ENCODE results near the gene ITSN2.

The ITSN2 gene

GRCh38 chr2:24262421-24262970, 97.8 kb downstream of the ITSN2 start:
- no peak for DNase-seq

GRCh38 chr2:24261441-24261840, 98.9 kb downstream of the ITSN2 start:
- no peak for DNase-seq

GRCh38 chr2:24259316-24259715, 101.0 kb downstream of the ITSN2 start:
- DNase-seq = no peak

DNA sequence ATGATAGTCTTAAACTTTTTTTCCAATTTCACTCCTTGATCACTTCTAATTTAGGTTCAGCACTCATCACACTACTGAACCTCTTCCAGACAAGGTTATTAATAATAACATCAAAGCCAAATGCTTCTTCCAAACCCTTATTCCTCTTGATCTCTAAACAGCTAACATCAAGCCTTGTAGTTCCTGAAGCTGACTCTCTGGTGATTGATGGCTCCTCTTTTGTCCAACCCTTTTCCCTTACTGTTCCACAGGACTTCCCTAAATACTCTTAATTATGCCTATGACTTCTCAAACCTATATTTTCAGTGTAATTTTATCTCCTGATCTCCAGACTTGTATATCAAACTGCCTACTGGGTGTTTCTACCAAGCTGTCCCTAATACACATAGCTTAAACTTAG, 101.6 kb downstream of the ITSN2 start:
- DNase-seq = no peak

DNA sequence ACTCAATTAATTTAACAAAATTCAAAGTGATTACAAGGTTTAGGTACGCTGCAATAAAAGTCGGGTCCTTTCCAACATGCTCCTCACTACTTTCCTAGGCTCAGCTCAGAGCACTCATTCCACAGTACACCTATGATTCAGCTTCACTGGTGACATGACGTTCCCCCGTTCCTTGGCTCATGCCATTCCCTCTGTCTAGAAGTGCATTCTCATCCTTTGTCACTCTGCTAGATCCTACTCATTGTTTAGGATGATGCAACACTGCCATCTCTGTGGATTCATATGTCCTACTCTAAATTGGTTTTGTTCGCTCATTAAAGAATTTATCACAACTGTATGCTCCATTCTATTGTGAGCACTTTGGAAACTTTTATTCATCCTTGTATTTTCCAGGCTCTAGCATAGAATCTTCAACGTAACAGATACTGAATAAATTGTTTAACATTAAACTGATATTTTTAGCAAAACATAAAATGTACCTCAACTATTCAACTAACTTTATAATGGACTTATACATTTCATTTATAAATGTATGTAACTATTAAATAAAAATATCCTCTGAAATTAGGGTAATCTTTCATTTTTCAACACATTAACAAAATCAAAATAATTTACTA, 106.9 kb downstream of the ITSN2 start:
- DNase-seq = no peak

GRCh38 chr2:24247592-24247991, 112.7 kb downstream of the ITSN2 start:
- DNase-seq = no peak

DNA sequence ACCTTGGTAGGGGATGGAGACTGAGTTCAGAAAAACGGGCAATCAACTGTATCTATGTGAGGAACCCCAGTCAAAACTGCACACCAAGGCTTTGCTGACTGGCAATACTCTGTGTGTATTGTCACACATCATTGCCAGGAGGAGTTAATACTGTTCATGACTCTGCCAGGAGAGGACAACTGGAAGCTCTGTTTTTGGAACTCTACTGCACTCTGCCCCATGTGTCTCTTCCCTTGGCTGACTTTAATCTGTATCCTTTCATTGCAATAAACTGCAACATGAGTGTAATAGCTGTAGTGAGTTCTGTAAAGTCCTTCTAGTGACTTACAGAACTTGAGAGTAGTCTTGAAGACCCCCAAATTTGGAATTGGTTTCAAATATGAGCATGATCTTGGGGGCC, 113.2 kb downstream of the ITSN2 start:
- DNase-seq = no peak

DNA sequence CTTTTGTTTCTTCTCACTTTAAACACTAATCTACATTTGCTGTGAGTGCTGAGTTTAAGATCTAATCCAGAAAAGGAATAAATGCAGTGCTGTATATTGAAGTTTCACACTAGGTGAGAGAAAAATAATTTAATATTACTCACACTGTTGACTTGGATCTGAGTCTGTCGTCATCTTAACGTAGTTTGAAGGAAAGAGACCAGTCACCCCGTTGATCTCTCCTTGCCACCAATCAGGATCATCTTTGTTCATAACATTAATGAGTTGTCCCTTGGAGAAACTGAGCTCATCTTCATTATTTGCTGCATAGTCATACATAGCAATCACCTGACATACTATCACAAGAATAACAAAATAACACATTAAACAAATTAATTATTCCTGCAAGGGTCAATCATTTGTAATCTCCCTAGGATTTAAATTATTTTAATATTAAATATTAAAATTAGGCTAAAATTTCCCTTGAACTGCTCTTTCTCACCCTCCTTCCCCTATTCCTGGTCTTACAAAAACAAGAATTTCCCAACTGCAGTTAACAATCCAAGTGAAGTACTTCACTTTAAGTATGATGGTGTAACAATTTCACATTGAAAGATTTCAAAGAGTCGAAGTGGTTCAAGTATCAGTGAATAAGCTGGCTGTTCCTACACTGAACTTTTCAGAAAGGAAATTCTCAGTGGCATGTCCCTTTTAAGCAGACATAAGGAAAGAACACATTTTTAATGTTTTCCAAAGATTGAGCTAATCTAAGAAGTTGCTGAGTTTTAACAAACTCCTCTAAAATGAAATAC, 114.2 kb downstream of the ITSN2 start:
- no peak for DNase-seq

DNA sequence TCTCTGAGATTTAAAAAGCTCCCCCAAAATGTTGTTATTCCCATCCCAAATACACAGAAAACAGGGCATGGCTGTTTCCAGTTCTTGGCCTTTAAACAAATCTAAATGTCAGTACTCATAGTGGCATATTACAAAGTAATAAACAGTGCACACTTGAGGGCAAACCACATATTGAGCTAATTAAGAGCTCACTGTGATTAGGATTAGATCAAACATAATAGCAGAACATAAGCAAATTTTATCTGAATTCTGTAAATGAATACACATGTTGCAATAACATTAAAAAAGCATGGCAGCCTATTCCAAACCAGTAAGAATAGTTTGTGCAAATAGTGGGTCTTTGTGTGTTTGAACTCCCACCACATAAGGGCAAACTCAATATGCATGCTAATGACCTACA, 118.8 kb downstream of the ITSN2 start:
- DNase-seq = no peak

- no peak for DNase-seq
Observed at GRCh38 chr2:24239553-24239952, 120.8 kb downstream of the ITSN2 start.

- no peak for DNase-seq
Observed at GRCh38 chr2:24238158-24238557, 122.2 kb downstream of the ITSN2 start.

DNA sequence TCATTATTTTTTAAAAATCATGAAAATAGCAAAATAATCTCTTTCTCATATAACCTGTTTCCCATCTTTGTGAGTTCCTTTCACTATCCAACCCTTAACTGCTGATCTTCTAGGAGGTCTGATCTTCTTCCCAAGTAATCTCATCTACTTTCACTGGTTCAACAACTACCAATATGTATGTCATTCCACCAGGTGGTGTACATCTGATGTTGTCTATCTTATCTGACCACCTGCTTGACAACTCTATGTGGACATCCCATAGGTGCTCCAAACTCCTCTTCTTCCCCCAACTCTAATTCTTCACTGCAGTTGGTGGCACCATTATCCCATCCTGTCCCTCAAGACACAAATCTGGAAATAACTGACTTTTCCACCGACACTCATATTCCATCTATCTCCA, 123.0 kb downstream of the ITSN2 start:
- no peak for DNase-seq

DNA sequence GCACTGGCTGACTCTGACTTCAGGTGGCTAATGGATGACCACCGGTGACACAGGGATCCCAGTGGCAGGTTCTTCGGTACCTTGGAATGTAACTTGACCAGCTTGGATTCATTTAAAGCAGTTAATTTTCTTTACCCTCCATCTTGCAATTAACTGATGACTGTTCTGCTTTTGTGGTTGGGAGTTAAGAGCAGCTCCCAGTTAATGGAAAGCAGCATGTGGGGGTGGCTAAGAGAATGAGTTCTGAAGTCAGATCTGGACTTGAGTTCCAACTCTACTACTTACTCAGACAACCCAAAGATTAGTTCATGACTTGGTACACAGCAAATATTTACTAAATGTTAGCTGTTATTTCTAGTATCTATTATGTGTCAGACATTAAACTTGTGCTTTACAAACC, 127.0 kb downstream of the ITSN2 start:
- DNase-seq = no peak

- DNase-seq = no peak
Observed at GRCh38 chr2:24231461-24231881, 128.9 kb downstream of the ITSN2 start.

- no peak for DNase-seq
Observed at GRCh38 chr2:24228470-24228869, 131.9 kb downstream of the ITSN2 start.

DNA sequence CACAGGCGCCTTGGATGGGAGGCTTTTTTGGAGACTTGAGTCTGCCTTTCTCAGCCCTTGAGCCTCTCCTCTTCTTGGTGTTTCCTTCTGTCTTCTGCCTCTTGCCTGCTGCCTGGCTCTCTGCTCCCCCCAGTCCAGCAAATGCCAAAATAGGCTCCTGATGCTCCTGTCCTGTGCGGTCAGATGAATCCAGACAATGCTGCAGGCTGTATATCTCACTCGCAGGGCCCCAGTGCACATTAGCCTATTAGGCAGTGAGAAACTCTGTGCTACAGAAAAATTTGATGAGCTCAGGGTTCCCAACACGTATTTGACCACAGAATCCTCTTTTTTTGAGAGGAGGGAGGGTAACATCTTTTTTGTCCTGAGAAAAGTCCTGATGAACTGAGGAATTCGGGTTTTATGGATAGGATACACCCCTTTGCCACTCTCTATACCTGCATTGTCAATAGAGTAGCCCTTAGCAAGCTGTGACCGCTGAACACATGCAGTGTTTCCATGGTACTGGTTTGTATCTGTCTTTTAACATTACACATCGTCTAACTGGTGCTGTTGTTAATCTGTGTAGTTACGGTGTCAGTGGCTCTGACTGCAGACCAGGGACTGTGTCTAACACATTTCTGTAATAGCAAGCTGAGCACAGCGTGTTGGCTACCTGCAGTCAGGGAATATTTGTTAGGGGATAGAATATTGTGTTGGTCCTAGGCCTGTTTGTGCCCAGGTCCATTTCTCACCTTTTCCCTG, 134.7 kb downstream of the ITSN2 start:
- DNase-seq = no peak

DNA sequence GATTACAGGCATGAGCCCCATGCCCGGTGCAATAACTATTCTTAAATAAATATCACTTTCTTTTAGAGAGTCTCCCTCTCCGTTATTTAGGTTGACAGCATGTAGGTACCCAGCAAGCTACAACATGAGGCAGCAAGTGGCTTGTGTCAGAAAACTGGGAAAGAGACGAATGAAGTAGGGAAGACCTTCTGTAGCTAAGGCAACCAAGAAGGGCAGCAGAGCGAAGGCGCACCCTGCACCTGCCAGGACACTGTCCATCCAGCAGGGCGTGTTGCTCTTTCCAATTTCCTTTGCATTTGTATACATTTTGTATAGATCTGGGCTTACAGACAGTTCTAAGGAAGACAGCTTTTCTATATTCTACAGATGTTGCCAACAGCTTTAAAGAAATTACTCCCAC, 137.4 kb downstream of the ITSN2 start:
- DNase-seq = no peak

- DNase-seq = no peak
Observed at GRCh38 chr2:24221343-24222050, 138.8 kb downstream of the ITSN2 start.

GRCh38 chr2:24220554-24221291, 139.6 kb downstream of the ITSN2 start:
- no peak for DNase-seq

- no peak for DNase-seq
Observed at GRCh38 chr2:24214880-24215279, 145.5 kb downstream of the ITSN2 start.

DNA sequence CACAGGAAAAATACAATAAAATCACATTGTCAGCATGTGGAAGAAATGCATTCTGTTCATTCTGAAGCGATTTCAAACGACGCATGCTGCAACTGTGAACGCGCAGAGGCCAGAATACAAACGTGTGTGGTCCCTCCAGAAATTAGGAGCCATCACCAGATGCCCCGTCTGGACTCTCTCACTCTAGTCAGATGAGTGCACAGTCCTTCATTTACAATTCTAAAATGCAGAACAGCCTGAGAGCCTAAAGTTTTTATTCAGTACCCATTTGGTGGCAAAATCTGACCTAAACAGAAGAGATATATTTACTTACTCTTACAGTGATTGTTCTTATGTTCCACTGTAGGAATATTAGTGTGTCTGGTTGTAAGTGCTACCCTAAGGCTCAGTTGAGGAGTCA, 148.9 kb downstream of the ITSN2 start:
- DNase-seq = no peak

- no peak for DNase-seq
Observed at GRCh38 chr2:24210723-24211122, 149.6 kb downstream of the ITSN2 start.
